ENCODE measurements around the gene TTYH2. TPM values are rescaled to one million over a fixed set of nuclear protein-coding genes. Genes with fewer than 3 reads are reported as not detected.
A peak's percentile ranks its signal among the peaks of the same experiment; 100 is the strongest.

TTYH2 gene
- total and polyA plus RNA-seq, 10 of the 15 experiments (the other 5 are each of a cell fraction or from before 2014, with no cell fraction given), result 0.26 to 25.2 (median 6.6) TPM

- Histone ChIP-seq H3K4me3 (peak overlapping the region; percentile 99), H3K27me3 (replicated peaks in 1 of 2; ENCODE audit: control insufficient read depth in 2 of 2, insufficient read depth in 2 of 2, low read length in 1 of 2) (0 out of 4 replicates have a peak, but pooled peaks cover 0 to under 1% of the 10 kb centered on the region in 2 experiments), H3K4me1 (ENCODE audit: control insufficient read depth, insufficient read depth, low read length) (peaks cover 9% of the 10 kb centered on the region), H3K4me2 (ENCODE audit: control insufficient read depth, insufficient read depth) (peak overlapping the region; percentile 92), H3K9ac (ENCODE audit: control insufficient read depth, insufficient read depth, low read length) (peak overlapping the region; percentile 99; the same call in 1 of the 2 replicates), H2AFZ (ENCODE audit: control insufficient read depth, low read depth, low read length) (no peak overlapping the region), H3K9me3 (replicated peaks; ENCODE audit: control insufficient read depth, insufficient read depth, low read length) (no peaks in the 10 kb centered on the region), H3K36me3 (ENCODE audit: control insufficient read depth in 2 of 2, insufficient read depth in 2 of 2, low read length in 1 of 2) (peaks cover 13 to 33% of the 10 kb centered on the region in 2 experiments), H3K27ac (ENCODE audit: control insufficient read depth, insufficient read depth) (no peak overlapping the region), H4K20me1 (ENCODE audit: control insufficient read depth, insufficient read depth) (peaks cover 3% of the 10 kb centered on the region), H3K79me2 (ENCODE audit: control insufficient read depth, insufficient read depth, low read length) (peaks cover 45% of the 10 kb centered on the region)
- TF ChIP-seq CREM (IDR thresholded peaks at IDR 0.05; ENCODE audit: low read depth) (no peak), PAX8 (IDR thresholded peaks at IDR 0.05) (no peak), ZZZ3 (IDR thresholded peaks at IDR 0.05; ENCODE audit: control insufficient read depth, insufficient read length, low read depth) (no peak), POLR2AphosphoS5 (IDR thresholded peaks at IDR 0.05; ENCODE audit: low read length) (peak; percentile 34; the same call in 1 of the 2 replicates)
- no peak for FAIRE-seq
- ChIA-PET POLR2A (interaction anchor here (0.6 kb wide), 1 partner anchor 1977 kb away, joined by 3 read pairs; no protein-coding TSS in a partner anchor), CTCF (interaction anchor here (0.7 to 1.2 kb wide), 3 partner anchors 92 to 465 kb away, joined by 3 to 5 read pairs (median 3); partner anchors contain the start of gene GPR142), RAD21 (ENCODE audit: unreplicated experiment) (no interaction called here), SMC1A (ENCODE audit: uncharacterized antibody, unreplicated experiment) (interaction anchor here (0.7 kb wide), 1 partner anchor 76 kb away, joined by 3 read pairs; no protein-coding TSS in a partner anchor)
- no peak for ATAC-seq
- BruUV-seq (replicated peaks), result no TSS peak
- 65% methylated on average over 5 of the region's 5 CpGs for WGBS (ENCODE audit: insufficient coverage, insufficient replicate concordance, low lambda C conversion rate, missing lambda C conversion rate)
- intact Hi-C loops (cut with micrococcal nuclease; ENCODE audit: unreplicated experiment), result no loop called here
- DNase-seq (ENCODE audit: low read depth, low spot score), result no peak
- in situ Hi-C loops (cut with MboI), result no loop called here
Observed at GRCh38 chr17:74206332-74206818, 7.0 kb upstream of the TTYH2 start.

Data from GM12878 (cell line).